GF-D8 (cell line): ENCODE results near the gene ADGRB2.

Experiments used
- DNase-seq: peaks from one replicate; lab custom pipeline; 2025; lab: John Stamatoyannopoulos, UW

Gene ADGRB2

GRCh38 chr1:31781756-31782371 lies 17.7 kb upstream of the ADGRB2 start:
- DNase-seq = no peak

- no peak for DNase-seq
These were observed 17.1 kb upstream of the ADGRB2 start for GRCh38 chr1:31781138-31781755.

- DNase-seq = no peak
These were observed 16.5 kb upstream of the ADGRB2 start for GRCh38 chr1:31780632-31781031.

GRCh38 chr1:31779687-31780086 lies 15.5 kb upstream of the ADGRB2 start:
- DNase-seq = no peak

- no peak for DNase-seq
These were observed 14.8 kb upstream of the ADGRB2 start for GRCh38 chr1:31778763-31779488.

GRCh38 chr1:31776516-31776915 lies 12.4 kb upstream of the ADGRB2 start:
- DNase-seq = no peak

GRCh38 chr1:31776032-31776431 lies 11.9 kb upstream of the ADGRB2 start:
- DNase-seq = no peak

- DNase-seq = no peak
These were observed 11.3 kb upstream of the ADGRB2 start for GRCh38 chr1:31775210-31775999.

- DNase-seq = no peak
These were observed 10.4 kb upstream of the ADGRB2 start for GRCh38 chr1:31774495-31774894.

GRCh38 chr1:31773861-31774260 lies 9.7 kb upstream of the ADGRB2 start:
- DNase-seq = no peak

GRCh38 chr1:31772669-31773248 lies 8.6 kb upstream of the ADGRB2 start:
- DNase-seq = no peak

- no peak for DNase-seq
These were observed 7.9 kb upstream of the ADGRB2 start for GRCh38 chr1:31771891-31772668.

GRCh38 chr1:31769720-31770390 lies 5.7 kb upstream of the ADGRB2 start:
- no peak for DNase-seq

- peak; percentile 2 for DNase-seq
These were observed 5.0 kb upstream of the ADGRB2 start for GRCh38 chr1:31768939-31769704.

GRCh38 chr1:31768407-31768907 lies 4.3 kb upstream of the ADGRB2 start:
- DNase-seq = no peak

- no peak for DNase-seq
These were observed 3.1 kb upstream of the ADGRB2 start for GRCh38 chr1:31767225-31767624.

GRCh38 chr1:31765516-31765915 lies 1.4 kb upstream of the ADGRB2 start:
- no peak for DNase-seq

GRCh38 chr1:31765041-31765467 lies 914 bp upstream of the ADGRB2 start:
- no peak for DNase-seq

GRCh38 chr1:31763671-31764311 lies 349 bp downstream of the ADGRB2 start:
- DNase-seq = no peak
